HepG2 (cell line): Measurements from ENCODE around the gene GGACT. TPM values are rescaled to one million over a fixed set of nuclear protein-coding genes. Genes with fewer than 3 reads are reported as not detected.
A peak's percentile ranks its signal among the peaks of the same experiment; 100 is the strongest.

Source experiments
- ETV5 ChIP-seq: IDR thresholded peaks from 2 replicates; pipeline ENCODE4 v1.6.1; 2018; ENCODE audit warnings: missing biosample characterization, missing genetic modification reagents, inconsistent platforms, borderline replicate concordance
- EZH2 ChIP-seq: conservative IDR thresholded peaks from 2 replicates; pipeline ENCODE4 v1.6.1; 2012; ENCODE audit warnings: mild to moderate bottlenecking, low read depth, low read length, moderate library complexity
- HNF1B ChIP-seq: sonication (generic); formaldehyde crosslinking; IDR thresholded peaks from 2 replicates; pipeline ENCODE4 v1.5.1; 2020; ENCODE audit warnings: mild to moderate bottlenecking, moderate library complexity, missing genetic modification reagents
- HNRNPLL ChIP-seq: fragments of 200-400 bp; formaldehyde crosslinking; IDR thresholded peaks from 2 replicates; pipeline ENCODE4 v1.6.1; 2017; ENCODE audit warnings: mild to moderate bottlenecking, low read depth, low read length; ENCODE audit not compliant: poor library complexity, severe bottlenecking
- ISX ChIP-seq: sonication (generic); formaldehyde crosslinking; conservative IDR thresholded peaks from 2 replicates; pipeline ENCODE4 v1.5.0; 2020; ENCODE audit warnings: missing genetic modification reagents
- NFIC ChIP-seq: IDR thresholded peaks from 2 replicates; pipeline ENCODE4 v1.6.1; 2012; ENCODE audit warnings: mild to moderate bottlenecking, low read length, inconsistent platforms
- NR2C2 ChIP-seq: sonication (generic); formaldehyde crosslinking; IDR thresholded peaks from 2 replicates; pipeline ENCODE4 v1.4.0; 2020; ENCODE audit warnings: missing genetic modification reagents, mild to moderate bottlenecking, moderate library complexity, borderline replicate concordance
- POLR2G ChIP-seq: fragments of 200-400 bp; formaldehyde crosslinking; IDR thresholded peaks from 2 replicates; pipeline ENCODE4 v1.6.1; 2018; ENCODE audit warnings: mild to moderate bottlenecking, low read depth, low read length, moderate library complexity
- RFX5 ChIP-seq: IDR thresholded peaks from 2 replicates; pipeline ENCODE4 v1.6.1; 2011; ENCODE audit warnings: low read depth, low read length, improper control_type of control experiment
- RORA ChIP-seq: sonication (generic); formaldehyde crosslinking; IDR thresholded peaks from 2 replicates; pipeline ENCODE4 v1.5.0; 2020; ENCODE audit warnings: mild to moderate bottlenecking, missing genetic modification reagents, moderate library complexity
- SNAPC5 ChIP-seq: sonication (generic); formaldehyde crosslinking; IDR thresholded peaks from 2 replicates; pipeline ENCODE4 v1.8.1; 2023; ENCODE audit warnings: mild to moderate bottlenecking, missing genetic modification reagents, borderline replicate concordance
- STAT5B ChIP-seq: sonication (generic); formaldehyde crosslinking; IDR thresholded peaks from 2 replicates; pipeline ENCODE4 v1.4.0; 2020; ENCODE audit warnings: missing genetic modification reagents
- TAF1 ChIP-seq: sonication (generic); formaldehyde crosslinking; IDR thresholded peaks from 2 replicates; pipeline ENCODE4 v1.4.0; 2020; ENCODE audit warnings: missing genetic modification reagents
- TBX2 ChIP-seq: sonication (generic); formaldehyde crosslinking; IDR thresholded peaks from 2 replicates; pipeline ENCODE4 v1.5.0; 2020; ENCODE audit warnings: missing genetic modification reagents, mild to moderate bottlenecking, borderline replicate concordance
- ZMYM4 ChIP-seq: sonication (generic); formaldehyde crosslinking; IDR thresholded peaks from 2 replicates; pipeline ENCODE4 v1.8.1; 2023; ENCODE audit warnings: mild to moderate bottlenecking, missing genetic modification reagents
- ZNF318 ChIP-seq: sonication (generic); formaldehyde crosslinking; IDR thresholded peaks from 2 replicates; pipeline ENCODE4 v1.4.0; 2020; ENCODE audit warnings: mild to moderate bottlenecking, missing genetic modification reagents
- ZNF331 ChIP-seq: sonication (generic); formaldehyde crosslinking; IDR thresholded peaks from 2 replicates; pipeline ENCODE4 v1.4.0; 2020; ENCODE audit warnings: missing genetic modification reagents
- ZNF724P ChIP-seq: sonication (generic); formaldehyde crosslinking; IDR thresholded peaks from 2 replicates; pipeline ENCODE4 v1.8.0; 2022; ENCODE audit warnings: missing genetic modification reagents, borderline replicate concordance
- ZNF776 ChIP-seq: sonication (generic); formaldehyde crosslinking; IDR thresholded peaks from 2 replicates; pipeline ENCODE4 v1.4.0; 2020; ENCODE audit warnings: mild to moderate bottlenecking, missing genetic modification reagents
- ZSCAN21 ChIP-seq: sonication (generic); formaldehyde crosslinking; IDR thresholded peaks from 2 replicates; pipeline ENCODE4 v1.8.0; 2022; ENCODE audit warnings: mild to moderate bottlenecking, missing genetic modification reagents, moderate library complexity, borderline replicate concordance
- polyA plus RNA-seq, 8 experiments: library from polyadenylated mRNA; depleted of rRNA in 3 of 8; stranded (reverse) in 7 of 8; unstranded in 1 of 8; fragments of >200 nt; fragmentation: Illumina TruSeq in 4 of 8; extraction: Trizol in 4 of 8; gene quantifications; 2 replicates each; pipeline versions ENCODE4 v1.2.1 to v1.2.3, GENCODE V29; 2011 to 2016; ENCODE audit warnings: low read depth in 4 of 8, missing spikeins in 1 of 8, mixed read lengths in 1 of 8; ENCODE audit not compliant: insufficient read depth in 1 of 8
- total RNA-seq, 5 experiments: library from RNA; depleted of rRNA; stranded (reverse); fragments of >200 nt; fragmentation: Illumina TruSeq; extraction: Trizol; gene quantifications; 2 replicates each; pipeline ENCODE4 v1.2.3, GENCODE V29; 2016; ENCODE audit warnings: low read depth in 1 of 5

The GGACT gene
- total and polyA plus RNA-seq, 2 of the 13 experiments (the other 11 are each of a cell fraction or from before 2014, with no cell fraction given): 1.7 to 1.9 TPM

- TF ChIP-seq ZNF318 (CRISPR knock-in tag) (no peak), HNF1B (CRISPR knock-in tag) (no peak), ZMYM4 (CRISPR knock-in tag) (peak; percentile 97), POLR2G (peak; percentile 63; the same call in 1 of the 2 replicates), ZNF776 (CRISPR knock-in tag) (peak; percentile 96), HNRNPLL (no peak), TAF1 (CRISPR knock-in tag) (peak; percentile 38), EZH2 (no peak), ZNF331 (CRISPR knock-in tag) (peak; percentile 53; the same call in 1 of the 2 replicates), SNAPC5 (CRISPR knock-in tag) (no peak), RFX5 (no peak), STAT5B (no peak), ISX (CRISPR knock-in tag) (no peak), NFIC (no peak), TBX2 (peak; percentile 33; the same call in 1 of the 2 replicates), ZNF724P (peak; percentile 83), NR2C2 (peak; percentile 17; the same call in 1 of the 2 replicates), ETV5 (peak; percentile 73), RORA (CRISPR knock-in tag) (no peak), ZSCAN21 (CRISPR knock-in tag) (peak; percentile 94; the same call in 1 of the 2 replicates)
These were observed at the start of gene GGACT (continued) for GRCh38 chr13:100588331-100589177.
